ENCODE measurements around the gene SLC37A4.
"Not testable (repeated sequence)": the region's sequence is repeated elsewhere in the genome, so short reads cannot be mapped to it uniquely, and the experiment has no call there.

SLC37A4 gene

DNA sequence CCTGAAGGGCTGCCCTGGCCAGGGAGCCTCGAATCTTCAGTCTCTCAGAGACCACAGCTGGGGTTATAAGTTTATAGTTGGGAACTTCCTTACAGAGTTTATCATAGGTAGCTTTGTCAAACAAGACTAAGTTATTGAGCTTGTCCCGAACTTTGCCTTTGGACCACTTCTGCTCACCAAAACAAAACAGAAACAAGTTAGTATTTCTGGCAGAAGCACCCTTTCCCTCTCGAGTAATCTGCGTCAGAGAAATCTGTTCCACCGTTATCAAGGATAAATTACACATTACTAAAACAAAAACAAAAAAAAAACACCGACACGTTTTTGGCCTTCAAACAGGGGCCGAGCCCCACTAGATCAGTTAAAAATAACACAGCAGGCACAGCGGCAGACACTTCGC, 13.3 kb downstream of the SLC37A4 start:
- DNase-seq (ENCODE audit: low read depth): not testable (repeated sequence)

DNA sequence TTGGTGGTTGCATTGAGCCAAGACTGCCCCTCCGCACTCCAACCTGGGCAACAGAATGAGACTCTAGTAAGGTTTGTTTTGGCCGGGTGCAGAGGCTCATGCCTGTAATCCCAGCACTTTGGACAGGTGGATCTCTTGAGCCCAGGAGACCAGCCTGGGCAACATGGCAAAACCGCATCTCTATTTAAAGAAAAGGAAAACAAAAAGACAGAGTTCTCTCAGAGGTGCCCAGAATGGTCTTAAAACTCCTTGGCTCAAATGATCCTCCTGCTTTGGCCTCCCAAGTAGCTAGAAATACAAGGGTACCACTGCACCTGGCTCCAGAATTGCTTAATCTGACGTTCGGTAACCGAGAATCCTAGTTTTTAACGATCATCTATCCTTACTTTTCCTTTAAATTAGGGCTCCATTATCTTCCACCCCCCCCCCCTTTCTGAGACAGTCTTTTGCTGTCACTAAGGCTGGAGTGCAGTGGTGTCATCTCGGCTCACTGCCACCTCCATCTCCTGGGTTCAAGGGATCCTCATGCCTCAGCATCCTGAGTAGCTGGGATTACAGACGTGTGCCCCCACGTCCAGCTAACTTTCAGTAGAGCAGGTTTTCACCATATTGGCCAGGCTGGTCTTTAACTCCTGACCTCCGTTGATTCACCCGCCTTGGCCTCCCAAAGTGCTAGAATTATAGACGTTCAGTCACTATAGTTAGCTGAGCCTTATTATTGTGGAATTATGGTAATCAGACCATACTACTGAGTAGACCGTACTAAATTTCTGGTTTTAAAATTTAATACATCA, 14.3 kb downstream of the SLC37A4 start:
- no peak for DNase-seq (ENCODE audit: low read depth)

DNA sequence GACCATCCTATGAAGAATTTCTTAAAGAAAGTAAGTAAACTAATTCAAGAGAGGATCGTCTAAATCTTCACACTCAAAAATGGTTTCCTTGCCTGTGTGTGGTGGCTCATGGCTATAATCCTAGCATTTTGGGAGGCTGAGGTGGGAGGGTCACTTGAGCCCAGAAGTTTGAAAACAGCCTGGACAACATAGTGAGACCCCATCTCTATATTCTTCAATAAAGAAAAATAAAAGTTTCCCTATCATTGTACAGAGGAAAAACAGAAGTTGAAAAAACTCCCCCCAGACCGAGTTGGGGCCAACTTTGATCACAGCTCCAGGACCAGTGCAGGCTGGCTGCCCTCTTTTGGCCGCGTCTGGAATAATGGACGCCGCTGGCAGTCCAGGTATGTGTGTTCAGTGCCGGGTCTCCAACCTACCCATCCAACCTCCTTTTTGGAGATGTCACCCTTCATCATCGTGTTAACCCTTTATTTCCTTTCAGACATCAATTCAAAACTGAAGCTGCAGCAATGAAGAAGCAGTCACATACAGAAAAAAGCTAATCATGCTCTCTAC, 15.5 kb downstream of the SLC37A4 start:
- DNase-seq (ENCODE audit: low read depth): no peak

DNA sequence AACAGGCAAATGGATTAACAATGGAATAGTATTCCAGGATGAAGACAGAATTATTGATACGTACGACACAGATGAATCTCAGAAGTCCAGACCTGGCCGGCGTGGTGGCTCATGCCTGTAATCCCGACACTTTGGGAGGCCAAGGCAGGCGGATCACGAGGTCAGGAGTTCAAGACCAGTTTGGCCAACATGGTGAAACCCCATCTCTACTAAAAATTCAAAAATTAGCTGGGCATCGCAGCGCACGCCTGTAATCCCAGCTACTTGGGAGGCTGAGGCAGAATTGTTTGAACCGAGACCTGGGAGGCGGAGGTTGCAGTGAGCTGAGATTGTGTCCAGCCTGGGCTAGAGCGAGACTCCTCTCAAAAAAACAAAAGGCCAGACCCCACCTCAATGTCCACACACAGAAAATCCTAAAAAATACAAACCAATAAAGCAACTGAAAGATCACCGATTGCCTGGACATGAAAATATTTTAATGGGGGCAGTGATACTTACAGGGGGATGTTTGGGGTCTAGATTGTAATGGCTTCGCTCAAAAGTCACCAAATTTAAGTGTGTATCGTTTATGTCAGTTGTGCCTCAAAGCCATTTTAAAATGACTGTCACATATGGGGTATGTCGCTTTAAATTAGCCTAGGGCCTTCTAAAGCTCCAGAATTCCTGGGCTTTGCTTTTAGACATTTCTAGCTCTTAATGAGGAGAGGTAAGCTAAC, 16.3 kb downstream of the SLC37A4 start:
- DNase-seq (ENCODE audit: low read depth): no peak

DNA sequence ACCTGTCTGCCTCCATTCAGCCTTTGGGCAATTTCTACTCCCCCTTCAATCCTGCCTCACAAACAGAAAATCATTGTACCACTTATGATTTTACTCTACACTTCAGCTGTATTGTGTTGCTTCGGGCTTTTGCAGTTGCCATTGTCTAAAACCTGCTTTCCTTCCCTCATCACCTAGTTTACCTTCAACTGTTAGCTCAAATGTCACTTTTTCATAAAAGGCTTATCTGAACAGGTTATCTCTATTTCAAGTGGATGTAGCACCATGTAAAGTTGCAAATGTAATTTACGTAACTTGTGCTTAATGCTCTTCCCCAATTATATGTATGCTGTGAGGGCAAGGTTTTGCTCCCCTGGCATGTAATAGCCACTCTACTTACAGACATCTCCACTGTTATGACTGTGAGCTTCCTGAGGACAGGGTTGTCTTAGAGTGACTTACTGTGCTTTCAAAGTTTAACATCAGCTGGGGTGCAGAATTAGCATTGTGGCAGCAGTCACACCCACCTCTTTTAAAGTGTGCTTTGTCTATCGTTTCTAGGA, 18.0 kb downstream of the SLC37A4 start:
- DNase-seq (ENCODE audit: low read depth): no peak

DNA sequence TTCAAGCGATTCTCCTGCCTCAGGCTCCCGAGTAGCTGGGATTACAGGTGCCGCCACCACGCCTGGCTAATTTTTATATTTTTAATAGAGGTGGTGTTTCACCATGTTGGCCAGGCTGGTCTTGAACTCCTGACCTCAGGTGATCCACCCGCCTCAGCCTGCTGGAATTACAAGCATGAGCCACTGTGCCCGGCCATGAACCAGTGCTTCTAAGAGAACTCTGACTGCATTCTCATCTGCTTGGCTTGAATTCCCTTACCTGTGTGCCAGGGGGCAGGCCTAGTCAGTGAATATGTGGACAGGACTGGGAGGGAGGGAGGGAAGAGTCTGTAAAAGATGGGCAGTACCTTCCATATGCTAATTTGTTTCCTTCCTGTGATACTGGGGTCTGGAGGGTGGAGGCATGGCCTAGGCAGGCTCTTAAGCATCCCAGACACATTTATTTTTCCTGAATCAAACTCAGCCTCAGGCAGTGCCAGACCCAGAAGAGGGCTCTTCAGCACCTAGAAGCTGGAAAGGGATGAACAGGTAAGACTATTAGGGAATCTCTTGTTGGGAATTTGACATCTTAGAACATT, 19.1 kb downstream of the SLC37A4 start:
- no peak for DNase-seq (ENCODE audit: low read depth)

DNA sequence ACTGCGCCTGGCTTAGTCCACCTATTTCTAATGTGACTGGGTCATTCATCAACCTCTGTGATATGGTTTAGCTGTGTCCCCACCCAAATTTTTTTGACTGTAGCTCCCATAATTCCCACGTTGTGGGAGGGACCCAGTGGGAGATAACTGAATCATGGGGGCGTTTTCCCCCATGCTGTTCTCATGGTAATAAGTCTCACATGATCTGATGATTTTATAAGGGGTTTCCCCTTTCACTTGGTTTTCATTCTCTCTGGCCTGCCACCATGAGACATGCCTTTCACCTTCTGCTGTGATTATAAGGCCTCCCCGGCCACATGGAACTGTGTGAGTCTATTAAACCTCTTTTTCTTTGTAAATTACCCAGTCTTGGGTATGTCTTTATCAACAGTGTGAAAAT, 24.0 kb downstream of the SLC37A4 start:
- DNase-seq (ENCODE audit: low read depth): no peak

DNA sequence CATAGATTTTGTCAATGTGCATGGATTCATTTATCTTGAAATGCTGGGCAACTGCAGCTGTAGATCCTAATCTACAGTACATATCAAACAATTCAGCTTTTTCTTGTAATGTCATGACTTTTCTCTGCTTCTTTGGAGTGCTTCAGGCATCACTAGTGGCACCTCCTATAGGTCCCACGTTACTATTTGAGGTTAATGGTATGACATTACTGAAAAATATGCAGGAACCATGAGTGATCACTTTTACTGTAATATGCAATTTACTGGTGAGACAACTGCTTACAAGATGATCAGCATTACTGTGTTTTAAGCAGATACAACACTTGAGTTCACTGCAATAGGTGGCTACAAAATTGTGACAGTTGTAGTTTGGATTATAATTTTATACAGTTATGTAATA, 29.8 kb downstream of the SLC37A4 start:
- no peak for DNase-seq (ENCODE audit: low read depth)

DNA sequence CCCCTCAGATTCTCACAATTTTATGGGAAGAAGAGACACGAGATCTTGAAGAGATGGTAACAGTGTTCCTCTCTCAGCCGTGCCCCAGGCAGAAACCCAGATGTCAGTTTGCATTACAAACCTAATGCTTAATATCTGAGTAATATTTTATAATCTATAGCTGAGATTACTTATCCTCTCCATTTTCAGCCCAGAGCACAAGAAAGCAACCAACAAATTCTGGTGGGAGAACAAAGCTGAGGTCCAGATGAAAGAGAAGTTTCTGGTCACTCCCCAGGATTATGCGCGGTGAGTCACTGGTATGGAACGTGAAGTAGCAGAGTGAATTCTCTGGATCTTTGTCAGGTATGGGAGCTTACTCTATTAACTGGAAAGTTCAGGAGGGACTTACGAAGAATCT, 31.9 kb downstream of the SLC37A4 start:
- no peak for DNase-seq (ENCODE audit: low read depth)

DNA sequence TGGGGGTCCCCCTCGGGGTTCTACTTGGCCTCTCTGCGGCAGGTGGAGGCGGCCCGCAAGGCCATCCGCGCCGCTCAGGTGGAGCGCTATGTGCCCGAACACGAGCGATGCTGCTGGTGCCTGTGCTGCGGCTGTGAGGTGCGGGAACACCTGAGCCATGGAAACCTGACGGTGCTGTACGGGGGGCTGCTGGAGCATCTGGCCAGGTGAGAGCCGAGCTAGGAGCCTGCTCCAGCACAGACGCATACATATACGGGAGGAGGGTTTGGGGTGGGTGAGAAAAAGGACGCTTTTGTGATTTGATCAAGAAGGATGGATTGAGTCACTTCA, 32.3 kb downstream of the SLC37A4 start:
- no peak for DNase-seq (ENCODE audit: low read depth)

DNA sequence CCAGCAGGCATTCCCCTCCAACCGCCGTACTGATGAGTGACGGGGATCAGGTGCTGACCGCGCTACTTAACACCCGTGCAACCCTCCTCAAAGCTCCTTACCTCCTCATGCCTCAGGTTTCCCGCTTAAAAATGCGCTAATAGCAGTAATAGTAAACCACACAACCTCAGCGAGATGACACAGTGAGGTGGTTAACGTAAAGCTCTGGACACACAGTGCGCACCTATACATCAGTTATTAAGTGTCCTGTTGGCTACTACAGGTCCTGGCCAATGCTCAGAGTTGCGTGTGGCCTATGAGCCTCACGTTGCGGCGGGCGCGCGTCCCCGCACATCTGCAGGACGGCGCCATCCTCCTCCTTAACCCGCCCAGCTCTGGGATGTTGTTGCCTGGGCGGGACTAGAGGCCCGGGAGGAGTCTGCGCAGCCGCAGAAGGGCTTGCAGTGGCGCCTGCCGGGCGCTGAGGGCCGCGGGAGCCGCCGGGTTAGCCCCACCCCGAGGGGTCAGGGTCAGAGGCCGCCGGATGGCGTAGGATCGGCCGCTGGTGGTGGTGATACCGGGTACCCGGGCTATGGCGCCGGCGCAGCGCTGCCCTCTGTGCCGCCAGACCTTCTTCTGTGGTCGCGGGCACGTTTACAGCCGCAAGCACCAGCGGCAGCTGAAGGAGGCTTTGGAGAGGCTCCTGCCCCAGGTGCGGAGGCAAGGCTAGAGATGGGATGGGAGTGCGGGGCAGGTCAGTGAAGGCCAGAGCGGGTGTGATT, 32.9 kb downstream of the SLC37A4 start, which contains the start of gene CENATAC:
TSS of gene CENATAC (plus strand) at position 512 of the 761 bp plus-strand sequence. CDS start at position 572, 60 bp downstream.
- DNase-seq (ENCODE audit: low read depth): peak; percentile 93

DNA sequence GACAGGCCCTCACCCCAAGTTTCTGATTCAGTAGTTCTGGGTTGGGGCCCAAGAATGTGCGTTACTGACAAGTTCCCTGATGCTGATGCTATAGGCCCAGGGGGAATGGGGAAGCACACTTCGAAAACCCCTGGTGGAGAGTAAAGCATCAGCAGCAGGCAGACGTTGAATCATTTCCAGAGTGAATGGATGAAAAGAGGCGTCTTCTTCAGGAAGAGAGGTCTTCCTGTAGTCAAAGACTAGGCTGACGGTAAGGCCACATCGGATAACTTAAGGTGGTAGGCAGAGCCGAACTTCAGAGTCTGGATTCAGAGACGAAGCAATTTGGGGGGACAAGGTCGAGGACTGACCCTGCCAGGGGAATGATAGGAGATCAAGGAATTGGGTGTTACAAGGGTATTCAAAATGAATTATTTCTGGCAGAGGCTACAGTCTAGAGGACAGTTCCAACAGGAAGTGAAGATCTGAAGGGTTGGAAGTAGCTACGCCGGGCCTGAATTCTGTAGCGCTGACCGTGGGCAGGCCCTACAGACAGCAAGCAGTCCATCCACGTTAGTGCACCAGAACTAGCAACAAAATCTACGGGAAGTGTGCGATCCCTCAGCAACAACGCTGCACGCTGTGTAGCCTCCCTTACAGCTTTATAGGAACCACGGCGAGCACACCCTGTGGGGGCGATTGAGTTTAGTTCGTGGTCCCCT, 33.6 kb downstream of the SLC37A4 start:
- DNase-seq (ENCODE audit: low read depth): peak; percentile 44

DNA sequence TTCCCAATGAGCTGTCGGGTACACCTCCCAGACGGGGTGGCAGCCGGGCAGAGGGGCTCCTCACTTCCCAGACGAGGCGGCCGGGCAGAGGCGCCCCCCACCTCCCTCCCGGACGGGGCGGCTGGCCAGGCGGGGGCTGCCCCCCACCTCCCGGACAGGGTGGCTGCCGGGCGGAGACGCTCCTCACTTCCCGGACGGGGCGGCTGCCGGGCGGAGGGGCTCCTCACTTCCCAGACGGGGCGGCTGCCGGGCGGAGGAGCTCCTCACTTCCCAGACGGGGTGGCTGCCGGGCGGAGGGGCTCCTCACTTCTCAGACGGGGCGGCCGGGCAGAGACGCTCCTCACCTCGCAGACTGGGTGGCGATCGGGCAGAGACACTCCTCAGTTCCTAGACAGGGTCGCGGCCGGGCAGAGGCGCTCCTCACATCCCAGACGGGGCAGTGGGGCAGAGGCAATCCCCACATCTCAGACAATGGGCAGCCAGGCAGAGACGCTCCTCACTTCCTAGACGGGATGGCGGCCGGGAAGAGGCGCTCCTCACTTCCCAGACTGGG, 39.1 kb downstream of the SLC37A4 start:
- not testable (repeated sequence) for DNase-seq (ENCODE audit: low read depth)

DNA sequence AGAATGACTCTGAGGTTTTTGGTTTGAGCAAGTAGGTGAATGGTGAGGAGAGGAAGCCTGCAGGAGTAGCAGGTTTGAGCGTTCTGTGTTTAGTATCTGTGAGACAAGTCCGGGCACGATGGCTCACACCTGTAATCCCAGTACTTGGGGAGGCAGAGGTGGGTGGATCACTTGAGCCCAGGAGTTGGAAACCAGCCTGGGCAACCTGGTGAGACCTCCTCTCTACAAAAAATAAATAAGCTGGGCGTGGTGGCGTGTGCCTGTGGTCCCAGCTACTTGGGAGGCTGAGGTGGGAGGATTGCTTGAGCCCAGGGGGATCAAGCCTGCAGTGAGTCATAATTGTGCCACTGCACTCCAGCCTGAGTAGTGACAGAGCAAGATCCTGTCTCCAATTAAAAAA, 42.4 kb downstream of the SLC37A4 start:
- DNase-seq (ENCODE audit: low read depth): no peak

DNA sequence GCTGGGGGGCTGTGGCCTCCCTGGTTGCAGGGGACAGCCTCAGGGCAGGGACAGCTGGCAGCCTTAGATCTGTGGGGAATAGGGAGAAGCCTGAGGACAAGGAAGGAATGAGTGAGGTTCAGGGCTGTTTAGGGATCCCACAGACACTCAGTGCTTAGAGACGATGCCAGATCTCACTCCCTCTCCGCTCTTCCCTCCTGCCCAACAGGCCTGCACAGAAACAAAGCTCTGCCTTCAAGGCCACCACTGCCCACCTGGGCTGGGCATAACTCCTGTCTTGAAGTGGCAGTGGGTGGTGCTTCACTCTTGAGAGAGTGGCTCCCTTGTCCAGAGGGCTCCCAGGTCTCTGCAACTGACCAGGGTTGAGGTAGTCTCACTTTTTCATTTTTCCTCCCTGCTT, 45.9 kb downstream of the SLC37A4 start:
- DNase-seq (ENCODE audit: low read depth): no peak

DNA sequence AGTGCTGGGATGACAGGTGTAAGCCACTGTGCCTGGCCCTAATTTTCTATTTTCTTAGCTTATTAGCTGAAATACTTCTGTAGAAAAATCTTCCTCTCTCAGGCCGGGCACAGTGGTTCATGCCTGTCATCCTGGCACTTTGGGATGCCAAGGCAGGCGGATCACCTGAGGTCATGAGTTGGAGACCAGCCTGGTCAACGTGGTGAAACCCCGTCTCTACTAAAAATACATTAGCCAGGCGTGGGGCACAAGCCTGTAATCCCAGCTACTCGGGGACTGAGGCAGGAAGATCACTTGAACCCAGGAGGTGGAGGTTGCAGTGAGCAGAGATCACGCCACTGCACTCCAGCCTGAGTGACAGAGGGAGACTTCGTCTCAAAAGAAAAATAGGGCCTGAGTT, 46.3 kb downstream of the SLC37A4 start:
- DNase-seq (ENCODE audit: low read depth): not testable (repeated sequence)

DNA sequence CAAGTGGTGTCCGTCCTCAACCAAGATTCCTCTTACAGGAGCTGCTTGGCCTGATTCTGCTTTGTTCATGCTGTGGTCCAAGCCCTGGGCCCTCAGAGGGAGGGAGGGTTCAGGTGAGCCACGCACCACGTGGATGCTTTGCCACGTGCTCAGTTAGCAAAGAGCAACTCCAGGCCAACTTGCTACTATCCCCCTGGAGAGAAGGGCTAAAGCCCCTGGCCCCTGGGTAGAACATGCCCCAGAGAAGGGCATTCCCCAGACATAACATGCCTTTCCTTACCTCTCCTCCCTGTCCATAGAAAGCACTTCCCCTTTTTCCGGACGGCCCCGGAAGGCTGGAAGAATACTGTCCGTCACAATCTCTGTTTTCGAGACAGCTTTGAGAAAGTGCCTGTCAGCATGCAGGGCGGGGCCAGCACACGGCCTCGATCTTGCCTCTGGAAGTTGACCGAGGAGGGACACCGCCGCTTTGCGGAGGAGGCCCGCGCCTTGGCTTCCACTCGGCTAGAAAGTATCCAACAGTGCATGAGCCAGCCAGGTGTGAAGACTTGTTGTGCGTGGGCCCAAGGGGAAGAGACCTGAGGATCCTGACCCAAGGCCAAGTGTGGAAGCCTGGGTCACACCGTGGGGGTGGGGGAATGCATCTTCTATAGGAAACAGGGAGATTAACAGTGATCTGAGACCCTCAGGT, 50.3 kb downstream of the SLC37A4 start:
- DNase-seq (ENCODE audit: low read depth): no peak

DNA sequence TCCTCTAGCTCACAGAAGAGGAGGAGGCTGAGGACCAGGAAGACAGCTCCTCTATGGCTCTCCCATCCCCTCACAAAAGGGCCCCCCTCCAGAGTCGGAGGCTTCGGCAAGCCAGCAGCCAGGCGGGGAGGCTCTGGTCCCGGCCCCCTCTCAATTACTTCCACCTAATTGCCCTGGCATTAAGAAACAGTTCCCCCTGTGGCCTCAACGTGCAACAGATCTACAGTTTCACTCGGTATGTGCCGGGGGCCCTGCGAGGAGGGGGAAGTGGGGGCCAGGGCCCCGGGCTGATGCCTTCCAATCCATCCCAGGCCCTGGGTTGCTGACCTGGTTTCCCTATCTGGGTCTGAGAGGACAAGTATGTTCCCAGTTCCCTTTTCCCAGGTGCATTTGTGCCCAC, 51.2 kb downstream of the SLC37A4 start:
- no peak for DNase-seq (ENCODE audit: low read depth)

DNA sequence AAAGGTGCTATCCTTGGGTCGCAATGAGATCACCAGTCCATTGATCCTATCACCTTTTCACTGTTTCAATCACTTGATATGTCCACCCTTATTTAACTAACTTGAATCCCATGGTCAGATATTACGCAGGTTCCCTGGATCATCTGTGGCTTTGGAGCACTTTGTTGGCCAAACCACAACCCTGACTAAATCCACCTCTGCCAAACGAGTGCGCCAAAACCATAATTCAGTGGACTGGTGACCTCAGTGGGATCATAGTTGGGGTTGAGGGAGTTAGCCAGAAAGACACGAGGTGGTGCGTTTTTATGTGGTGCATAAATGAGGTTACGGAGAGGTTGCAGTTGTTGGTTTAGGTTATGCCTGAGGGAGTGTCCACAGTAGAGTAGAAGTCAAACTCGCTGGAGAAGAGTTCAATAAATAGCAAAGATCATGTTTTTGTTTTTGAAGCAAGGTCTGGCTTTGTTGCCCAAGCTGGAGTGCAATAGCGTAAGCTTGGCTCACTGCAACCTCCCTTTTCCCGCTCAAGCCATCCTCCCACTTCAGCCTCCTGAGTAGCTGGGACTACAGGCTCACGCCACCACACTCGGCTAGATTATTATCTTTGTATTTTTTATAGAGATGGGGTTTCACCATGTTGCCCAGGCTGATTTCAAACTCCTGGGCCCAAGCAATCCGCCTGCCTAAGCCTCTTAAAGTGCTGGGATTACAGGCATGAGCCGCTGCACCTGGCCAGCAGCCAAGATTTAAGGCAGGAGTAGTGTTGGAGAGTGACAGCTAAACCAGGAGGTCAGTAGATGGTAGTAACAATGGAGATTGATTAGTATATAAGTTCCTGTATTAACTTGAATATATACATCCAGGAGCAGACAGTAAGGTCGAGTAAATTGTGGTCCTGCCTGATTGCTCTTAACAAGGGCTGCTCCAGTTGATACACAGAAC, 54.6 kb downstream of the SLC37A4 start:
- no peak for DNase-seq (ENCODE audit: low read depth)
